GM19238 (cell line): ENCODE data around the gene GNA15.

Source experiments
- DNase-seq: peaks from one replicate; pipeline ENCODE4 v3.0.0; 2011; ENCODE audit warnings: low spot score; ENCODE audit not compliant: insufficient read length

GNA15 gene

DNA sequence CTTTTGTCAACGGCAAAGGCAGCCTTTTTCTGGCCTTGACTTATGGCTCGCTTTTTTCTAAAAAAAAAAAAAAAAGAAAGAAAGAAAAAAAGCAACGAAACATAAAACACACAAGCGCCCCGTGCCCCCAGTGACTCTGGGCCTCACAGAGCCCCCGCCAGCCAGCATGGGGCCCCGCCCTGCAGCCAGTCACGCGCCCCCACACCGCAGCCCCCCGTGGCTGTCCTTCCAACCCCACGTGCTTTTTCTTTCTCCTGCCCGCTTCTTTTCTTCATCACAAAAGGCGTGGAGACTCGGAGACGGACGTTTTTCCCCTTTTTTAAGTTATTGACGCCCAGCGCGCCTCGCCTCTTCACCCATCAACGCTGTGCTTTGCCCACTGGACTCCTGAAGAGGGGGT, 14.4 kb upstream of the GNA15 start:
- DNase-seq, result no peak

- DNase-seq, result no peak
These were observed 13.9 kb upstream of the GNA15 start for GRCh38 chr19:3121821-3122511.

GRCh38 chr19:3122512-3122870, 13.3 kb upstream of the GNA15 start:
- no peak for DNase-seq

- DNase-seq, result no peak
These were observed 12.6 kb upstream of the GNA15 start for GRCh38 chr19:3123088-3123721.

GRCh38 chr19:3123956-3124355, 11.9 kb upstream of the GNA15 start:
- no peak for DNase-seq

DNA sequence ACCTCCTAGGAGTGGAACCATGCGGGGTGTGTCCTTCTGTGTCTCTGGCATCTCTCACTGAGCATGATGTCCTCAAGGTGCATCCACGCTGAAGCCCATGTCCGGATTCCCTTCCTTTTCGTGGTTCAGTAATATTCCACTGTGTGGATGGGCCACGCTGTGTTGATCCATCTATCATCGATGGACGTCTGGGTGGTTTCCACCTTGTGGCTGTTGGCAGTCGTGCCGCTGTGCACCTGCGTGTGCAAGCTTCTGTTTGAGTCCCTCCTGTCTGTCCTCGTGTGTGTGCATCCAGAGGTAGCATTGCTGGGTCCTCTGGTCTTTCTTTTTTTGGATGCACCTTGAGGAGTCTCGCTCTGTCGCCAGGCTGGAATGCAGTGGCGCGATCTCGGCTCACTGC, 11.2 kb upstream of the GNA15 start:
- no peak for DNase-seq

GRCh38 chr19:3125900-3126524, 9.8 kb upstream of the GNA15 start:
- peak; percentile 79 for DNase-seq

DNA sequence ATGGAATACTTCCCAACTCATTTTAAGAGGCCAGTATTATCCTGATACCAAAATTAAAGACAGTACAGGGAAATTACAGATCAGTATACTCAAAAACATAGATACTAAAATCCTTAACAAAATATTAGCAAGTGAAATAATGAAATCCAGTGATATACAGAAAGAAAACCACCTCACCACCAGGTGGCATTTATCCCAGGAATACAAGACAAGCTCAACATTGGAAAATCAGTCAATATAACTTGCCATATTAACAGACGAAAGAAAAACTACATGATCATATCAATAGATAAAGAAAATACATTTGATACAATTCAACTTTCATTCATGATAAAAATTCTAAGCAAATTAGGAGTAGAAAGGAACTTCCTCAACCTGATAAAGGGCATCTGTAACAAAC, 6.7 kb upstream of the GNA15 start:
- DNase-seq, result no peak

DNA sequence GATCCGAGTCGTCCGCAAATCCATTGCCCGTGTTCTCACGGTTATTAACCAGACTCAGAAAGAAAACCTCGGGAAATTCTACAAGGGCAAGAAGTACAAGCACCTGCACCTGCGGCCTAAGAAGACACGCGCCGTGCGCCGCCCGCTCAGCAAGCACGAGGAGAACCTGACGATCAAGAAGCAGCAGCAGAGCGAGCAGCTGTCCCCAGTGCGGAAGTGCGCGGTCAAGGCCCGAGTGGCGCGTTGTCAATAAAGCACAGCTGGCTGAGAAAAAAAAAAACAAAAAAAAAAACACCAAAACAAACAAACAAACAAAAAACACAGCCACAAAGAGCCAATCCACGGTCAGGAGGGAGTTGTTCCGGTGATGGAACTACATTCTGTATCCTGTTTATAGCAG, 4.7 kb upstream of the GNA15 start:
- DNase-seq, result no peak

- peak; percentile 71 for DNase-seq
These were observed 2.7 kb upstream of the GNA15 start for GRCh38 chr19:3132971-3133792.

GRCh38 chr19:3133793-3134116, 2.1 kb upstream of the GNA15 start:
- no peak for DNase-seq

- no peak for DNase-seq
These were observed 837 bp downstream of the GNA15 start for GRCh38 chr19:3136684-3137055.

- no peak for DNase-seq
These were observed 1.3 kb downstream of the GNA15 start for GRCh38 chr19:3137119-3137518.

DNA sequence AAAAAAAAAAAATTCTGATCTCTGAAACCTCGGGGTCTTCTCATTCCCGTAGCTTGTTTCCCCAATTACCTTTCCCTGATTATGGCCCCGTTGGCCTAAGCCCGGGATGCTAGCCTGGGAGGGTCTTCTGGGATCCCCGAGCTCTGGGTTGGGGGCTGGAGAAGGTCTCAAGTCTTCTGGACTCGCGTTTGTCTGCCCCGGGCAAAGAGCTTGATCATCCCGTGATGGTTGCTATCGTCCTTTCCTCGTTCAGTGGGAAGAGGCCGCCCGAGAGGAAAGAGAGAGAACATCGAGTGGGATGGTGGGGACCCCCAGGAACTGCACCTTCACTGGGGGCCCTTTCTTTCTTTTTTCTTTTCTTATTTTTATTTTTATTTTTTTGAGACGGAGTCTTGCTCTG, 2.4 kb downstream of the GNA15 start:
- no peak for DNase-seq

DNA sequence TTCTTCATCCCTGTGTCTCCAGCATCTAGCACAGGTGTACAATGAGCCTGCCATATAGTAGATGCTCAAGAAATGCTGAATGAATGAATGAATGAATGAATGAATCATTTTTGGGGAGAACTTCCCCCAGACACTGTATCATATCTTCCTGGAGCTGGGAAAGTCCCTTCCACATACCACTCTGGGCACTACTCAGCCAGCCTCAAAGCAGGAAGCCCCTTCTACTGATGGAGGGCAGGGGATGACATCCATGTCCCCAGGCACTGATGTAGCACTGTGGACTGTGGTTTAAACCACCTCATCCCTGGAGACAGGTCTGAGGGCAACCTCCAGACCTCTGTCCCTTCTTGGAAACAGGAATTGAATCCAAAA, 4.8 kb downstream of the GNA15 start:
- no peak for DNase-seq

DNA sequence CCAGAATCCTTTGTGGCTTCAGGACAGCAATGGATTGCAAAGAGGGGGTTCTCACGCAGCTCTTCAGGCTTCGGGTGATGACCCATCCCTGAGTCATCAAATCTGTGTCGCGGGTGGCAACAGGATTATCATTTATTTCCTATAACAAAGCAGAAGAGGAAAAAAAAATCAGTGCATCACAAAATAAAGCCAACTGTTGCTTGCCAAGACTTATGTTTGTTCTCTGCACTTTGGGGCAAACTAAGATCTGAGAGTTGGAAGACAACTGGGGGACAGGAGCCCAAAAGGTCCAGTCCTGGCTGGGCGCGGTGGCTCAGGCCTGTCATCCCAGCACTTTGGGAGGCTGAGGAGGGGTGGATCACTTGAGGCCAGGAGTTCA, 6.4 kb downstream of the GNA15 start:
- DNase-seq, result no peak

- no peak for DNase-seq
These were observed 7.0 kb downstream of the GNA15 start for GRCh38 chr19:3142781-3143337.

GRCh38 chr19:3145909-3146676, 10.3 kb downstream of the GNA15 start:
- DNase-seq, result no peak

- no peak for DNase-seq
These were observed 10.9 kb downstream of the GNA15 start for GRCh38 chr19:3146677-3147100.

GRCh38 chr19:3148503-3148902, 12.7 kb downstream of the GNA15 start:
- DNase-seq, result no peak

DNA sequence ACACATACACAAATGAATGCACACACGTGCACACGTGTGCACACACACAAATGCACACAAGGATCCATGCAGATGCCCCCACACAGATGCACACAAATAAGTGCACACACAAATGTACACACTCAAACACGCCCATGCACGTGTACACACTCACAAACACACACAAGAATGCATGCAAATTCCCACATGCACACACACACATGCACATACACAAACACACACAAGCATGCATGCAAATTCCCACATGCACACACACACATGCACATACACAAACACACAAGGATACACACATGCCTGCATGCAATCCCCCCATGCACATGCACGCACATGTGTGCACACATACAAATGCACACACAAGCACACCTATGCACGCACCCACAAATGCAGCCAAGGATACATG, 13.3 kb downstream of the GNA15 start:
- DNase-seq, result no peak
